Measurements from ENCODE around the gene NXN.
"Not testable (repeated sequence)": the region's sequence is repeated elsewhere in the genome, so short reads cannot be mapped to it uniquely, and the experiment has no call there.

NXN gene

GRCh38 chr17:917941-918740, 61.4 kb downstream of the NXN start:
- DNase-seq (ENCODE audit: low spot score) = no peak

- no peak for DNase-seq (ENCODE audit: low spot score)
These were observed 62.2 kb downstream of the NXN start for GRCh38 chr17:917391-917811.

- DNase-seq (ENCODE audit: low spot score) = no peak
These were observed 63.3 kb downstream of the NXN start for GRCh38 chr17:916315-916714.

GRCh38 chr17:915538-916201, 63.9 kb downstream of the NXN start:
- DNase-seq (ENCODE audit: low spot score) = no peak

DNA sequence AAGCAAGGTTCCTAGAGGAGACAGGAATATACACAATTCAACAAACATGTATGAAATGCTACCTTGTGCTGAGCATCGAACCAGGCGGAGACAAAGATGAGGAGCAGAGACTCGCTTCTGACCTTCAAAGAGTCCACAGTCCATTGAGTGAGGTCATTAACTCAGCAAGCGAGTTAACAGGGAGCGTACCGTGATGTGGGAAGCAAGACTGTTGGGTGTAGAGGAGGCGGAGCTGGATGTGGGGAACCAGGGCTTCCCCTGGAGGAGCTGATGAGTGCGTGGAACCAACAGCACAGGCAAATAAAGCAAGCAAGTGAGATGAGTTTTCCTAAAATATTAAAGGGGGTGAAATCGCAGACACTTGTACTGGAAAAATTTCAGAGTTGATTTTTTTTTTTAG, 65.0 kb downstream of the NXN start:
- no peak for DNase-seq (ENCODE audit: low spot score)

DNA sequence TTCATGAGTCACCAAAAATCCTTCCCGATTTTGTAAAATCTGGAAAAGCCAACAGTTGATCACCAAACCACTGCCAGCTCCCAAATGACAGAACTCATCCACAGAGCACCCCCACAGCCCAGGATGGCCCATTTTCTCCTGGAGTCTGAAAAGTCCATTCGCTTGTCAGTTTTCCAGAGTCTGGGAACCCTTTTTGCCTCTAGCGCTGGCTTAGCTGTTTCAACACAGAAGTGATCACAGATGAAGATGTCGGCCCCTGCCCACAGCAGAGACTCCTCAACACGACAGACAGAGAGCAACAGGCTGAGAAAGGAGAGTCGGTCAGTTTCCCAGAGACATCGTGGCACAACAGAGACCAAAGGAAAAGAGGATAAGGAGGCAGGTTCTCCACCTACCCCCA, 66.4 kb downstream of the NXN start:
- DNase-seq (ENCODE audit: low spot score) = no peak

DNA sequence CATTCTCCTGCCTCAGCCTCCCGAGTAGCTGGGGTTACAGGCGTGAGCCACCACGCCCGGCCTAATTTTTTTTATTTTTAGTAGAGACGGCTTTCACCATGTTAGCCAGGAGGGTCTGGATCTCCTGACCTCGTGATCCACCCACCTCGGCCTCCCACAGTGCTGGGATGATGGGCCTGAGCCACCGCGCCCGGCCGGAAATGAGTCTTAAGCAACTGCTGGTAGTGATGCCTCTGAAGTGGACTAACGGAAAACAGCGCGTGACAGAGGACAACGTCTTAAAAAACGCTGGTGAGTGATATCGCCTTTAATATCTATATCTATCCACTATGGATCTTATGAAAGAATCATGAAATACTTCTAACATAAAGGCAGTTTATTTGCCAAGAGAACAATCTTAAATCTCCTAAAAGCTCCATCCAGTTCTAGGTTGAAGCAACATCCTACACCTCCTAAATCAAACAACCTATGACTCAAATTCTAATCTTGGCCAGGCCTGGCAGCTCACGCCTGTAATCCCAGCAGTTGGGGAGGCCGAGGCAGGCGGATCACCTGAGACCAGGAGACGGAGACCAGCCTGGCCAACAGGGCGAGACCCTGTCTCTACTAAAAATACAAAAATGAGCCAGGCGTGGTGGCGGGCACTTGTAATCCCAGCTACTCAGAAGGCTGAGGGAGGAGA, 69.8 kb downstream of the NXN start:
- DNase-seq (ENCODE audit: low spot score) = no peak

DNA sequence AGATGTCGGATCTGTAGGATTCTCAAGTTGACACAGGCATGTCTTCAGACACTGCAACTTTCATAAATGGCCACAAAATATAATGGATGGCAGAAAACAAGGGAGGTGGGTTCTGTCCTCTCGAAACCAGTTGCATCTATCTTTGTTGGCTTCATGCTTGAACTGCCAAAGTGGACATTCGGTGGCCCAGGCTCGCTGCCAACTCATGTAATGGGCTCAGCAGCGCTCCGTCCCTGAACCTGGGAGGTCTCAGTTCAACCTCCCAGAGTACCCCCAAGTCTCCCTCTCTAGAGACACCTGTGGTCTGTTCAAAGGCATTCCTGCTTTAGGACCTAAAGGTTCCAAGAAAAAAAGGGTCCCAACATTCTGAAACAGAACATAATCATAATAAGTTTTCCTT, 71.9 kb downstream of the NXN start:
- no peak for DNase-seq (ENCODE audit: low spot score)

DNA sequence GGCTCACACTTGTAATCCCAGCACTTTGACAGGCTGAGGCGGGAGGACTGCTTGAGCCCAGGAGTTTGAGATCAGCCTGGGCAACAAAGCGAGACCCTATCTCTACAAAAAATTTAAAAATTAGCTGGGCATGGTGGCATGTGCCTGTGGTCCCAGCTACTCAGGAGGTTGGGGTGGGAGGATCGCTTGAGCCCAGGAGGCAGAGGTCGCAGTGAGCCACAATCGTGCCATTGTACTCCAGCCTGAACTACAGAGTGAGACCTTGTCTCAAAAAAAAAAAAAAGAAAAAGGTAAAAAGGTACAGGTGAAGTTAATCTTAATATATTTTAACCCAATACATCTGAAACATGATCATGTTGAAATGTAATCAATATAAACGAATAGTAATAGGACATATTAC, 73.9 kb downstream of the NXN start:
- DNase-seq (ENCODE audit: low spot score) = not testable (repeated sequence)

DNA sequence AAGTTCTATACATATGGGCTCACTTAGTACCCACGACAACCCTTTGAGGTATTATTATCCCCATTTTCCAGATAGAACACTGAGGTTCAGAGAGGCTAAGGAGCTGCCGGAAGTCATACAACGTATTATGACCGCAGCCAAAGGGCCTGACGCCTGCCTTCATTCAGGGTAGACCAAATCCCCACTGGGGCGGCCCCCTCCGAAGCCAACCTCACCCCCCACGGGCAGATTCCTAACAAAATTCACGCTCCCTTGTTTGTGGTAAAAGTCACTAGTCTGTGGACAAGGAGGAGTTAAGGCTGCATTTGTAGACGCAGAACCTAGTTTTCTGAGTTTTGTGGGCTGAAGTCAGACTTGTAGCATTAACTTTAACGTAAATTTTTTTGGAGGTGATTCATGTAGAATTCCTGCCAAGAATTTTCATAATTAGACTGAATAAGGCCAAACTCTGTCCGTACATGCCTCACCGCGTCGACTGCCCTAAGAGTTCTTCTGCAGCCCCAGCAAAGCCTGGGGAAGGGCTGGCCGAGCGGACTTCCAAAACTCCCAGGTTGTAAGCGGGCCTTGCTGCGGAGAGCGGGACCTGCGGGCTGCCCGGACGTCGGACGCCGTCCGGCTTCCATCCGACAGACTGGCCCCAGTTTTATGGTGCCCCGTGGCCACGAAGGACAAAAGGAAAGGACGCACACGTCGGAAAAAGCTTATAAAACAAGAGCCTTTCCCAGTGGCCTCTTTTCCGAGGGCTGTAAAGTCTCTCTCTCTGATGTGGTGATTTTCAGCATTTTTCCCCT, 75.7 kb downstream of the NXN start:
- DNase-seq (ENCODE audit: low spot score) = no peak

DNA sequence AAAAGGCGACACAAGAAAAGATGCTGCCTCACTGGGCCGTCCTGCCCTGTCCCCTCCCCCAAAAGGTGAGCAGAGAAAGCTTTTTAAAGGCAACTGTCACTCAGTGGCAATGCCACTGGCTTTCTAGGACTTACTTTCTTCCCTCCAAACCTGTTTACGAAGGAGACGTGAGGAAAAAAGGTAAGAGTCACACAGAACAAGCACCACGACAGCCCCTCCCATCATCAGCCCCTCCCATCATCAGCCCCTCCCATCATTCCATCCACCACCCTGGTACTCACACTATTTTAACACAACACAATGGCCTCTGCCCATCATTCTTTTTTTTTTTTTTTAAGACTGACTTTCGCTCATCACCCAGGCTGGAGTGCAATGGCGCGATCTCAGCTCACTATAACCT, 77.1 kb downstream of the NXN start:
- DNase-seq (ENCODE audit: low spot score) = no peak

GRCh38 chr17:901964-902363, 77.6 kb downstream of the NXN start:
- DNase-seq (ENCODE audit: low spot score) = no peak

DNA sequence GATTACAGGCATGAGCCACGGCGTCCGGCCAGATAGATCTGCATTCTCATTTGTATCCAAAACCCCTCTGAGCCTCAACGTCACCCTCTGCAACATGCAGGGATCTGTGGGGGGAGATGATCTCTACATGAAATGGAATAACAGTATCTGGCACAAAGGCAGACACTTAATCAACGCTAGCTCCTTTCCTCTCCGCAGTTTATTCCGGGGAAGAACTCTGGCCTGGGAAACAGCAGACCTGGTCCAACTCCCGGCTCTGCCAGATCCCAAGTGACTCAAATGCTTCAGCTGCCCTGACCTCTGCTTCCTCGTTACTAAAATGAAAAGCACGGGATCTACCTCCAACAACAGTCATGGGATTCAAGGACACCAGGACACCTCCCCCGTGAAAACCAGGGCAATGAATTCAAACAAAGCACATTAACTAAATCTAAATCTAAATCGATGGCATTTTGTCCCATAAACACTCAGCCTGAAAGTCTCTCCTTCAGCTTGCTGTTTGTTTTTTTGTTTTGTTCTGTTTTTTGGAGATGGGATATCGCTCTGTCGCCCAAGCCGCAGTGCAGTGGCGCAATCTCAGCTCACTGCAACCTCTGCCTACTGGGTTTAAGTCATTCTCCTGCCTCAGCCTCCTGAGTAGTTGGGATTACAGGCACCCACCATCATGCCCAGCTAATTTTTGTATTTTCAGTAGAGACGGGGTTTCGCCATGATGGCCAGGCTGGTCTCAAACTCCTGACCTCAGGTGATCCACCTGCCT, 78.2 kb downstream of the NXN start:
- DNase-seq (ENCODE audit: low spot score) = no peak

DNA sequence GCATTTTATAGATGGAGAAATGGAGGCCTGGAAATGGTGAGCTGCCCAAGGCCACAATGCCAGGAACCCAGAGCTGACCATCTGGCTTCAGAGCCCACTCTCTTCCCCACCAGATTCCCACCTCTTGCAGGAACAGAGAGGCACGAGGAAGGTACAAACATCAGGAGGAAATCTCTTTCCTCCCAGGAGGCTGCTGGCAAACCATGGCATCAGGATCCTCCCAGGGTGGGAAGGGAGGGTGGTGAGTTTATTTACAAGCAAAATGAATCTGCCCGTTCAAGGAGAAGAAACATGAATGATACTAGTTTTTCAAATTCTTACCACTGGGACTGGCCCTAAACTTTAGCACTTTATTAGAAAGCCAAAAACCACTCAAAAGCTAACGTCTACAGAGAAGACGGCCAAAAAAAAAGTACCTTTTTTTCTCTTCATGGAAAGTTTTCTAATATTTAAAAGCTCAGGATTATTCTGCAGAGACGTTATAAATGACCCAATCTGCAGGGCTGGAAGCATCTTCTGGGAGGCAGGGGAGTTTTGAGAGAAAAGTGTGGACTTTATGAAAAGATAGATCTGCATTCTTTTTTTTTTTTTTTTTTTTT, 79.1 kb downstream of the NXN start:
- no peak for DNase-seq (ENCODE audit: low spot score)

GRCh38 chr17:897970-898619, 81.5 kb downstream of the NXN start:
- DNase-seq (ENCODE audit: low spot score) = no peak

- DNase-seq (ENCODE audit: low spot score) = no peak
These were observed 82.5 kb downstream of the NXN start for GRCh38 chr17:896953-897661.

DNA sequence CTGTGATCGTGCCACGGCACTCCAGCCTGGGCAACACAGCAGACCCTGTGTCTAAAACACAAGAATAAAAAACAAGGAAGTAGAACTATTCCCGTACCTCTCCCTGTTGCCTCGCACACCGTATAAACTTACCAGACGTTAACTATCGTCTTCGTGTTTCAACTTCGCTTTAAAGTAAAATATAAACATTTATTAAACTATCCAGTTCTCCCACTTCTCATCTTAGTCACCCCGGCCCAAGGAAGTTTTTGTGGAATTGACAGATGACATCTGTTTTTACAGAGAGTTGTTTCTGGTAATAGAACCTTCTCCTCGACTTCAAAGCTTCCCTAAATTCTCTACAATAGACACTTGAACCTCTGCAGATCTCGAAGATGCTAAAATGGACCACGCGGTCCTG, 83.1 kb downstream of the NXN start:
- DNase-seq (ENCODE audit: low spot score) = no peak

DNA sequence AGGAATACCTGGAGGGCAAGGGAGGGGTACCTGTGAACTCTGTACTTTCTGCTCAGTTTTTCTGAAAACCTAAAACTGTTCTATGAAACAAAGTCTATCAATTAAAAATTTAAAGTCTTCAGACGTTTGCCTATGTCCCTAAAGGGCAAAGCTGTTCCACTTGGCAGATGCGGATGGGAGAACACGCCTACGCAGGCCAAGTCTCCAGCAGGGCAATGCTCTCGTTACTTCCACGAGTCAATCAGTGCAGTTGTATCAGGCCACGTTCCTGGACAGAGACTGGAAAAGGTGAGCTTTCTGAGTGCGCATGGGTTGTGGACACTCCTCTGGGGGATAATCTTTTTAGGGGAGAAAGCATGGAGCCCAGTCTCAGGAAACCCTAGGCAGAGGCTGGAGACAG, 86.6 kb downstream of the NXN start:
- no peak for DNase-seq (ENCODE audit: low spot score)

DNA sequence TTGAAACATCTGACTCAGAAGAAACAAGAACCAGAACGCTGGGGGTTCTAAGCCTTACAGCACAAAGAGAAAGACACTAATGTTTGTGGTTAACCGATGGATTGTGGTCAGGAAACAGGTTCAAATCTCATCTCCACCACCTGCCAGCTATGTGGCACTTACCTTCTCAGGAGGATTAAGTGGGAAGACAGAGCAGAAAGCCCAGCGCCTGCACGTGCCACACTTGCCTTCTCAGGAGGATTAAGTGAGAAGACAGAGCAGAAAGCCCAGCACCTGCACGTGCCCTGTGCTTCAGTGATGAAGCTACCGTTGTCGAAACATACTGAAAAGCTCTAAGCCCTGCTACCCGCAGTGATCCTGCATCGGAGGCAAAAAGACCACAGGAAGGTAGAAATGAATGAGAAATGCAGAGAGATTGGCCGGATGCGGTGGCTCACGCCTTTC, 90.6 kb downstream of the NXN start:
- no peak for DNase-seq (ENCODE audit: low spot score)
